ENCODE data around the gene PPP2R2C. TPM values are rescaled to one million over a fixed set of nuclear protein-coding genes. Genes with fewer than 3 reads are reported as not detected.

The PPP2R2C gene
- total and polyA plus RNA-seq, 9 of the 15 experiments (the other 6 are each of a cell fraction or from before 2014, with no cell fraction given) = 0.04 to 0.06 TPM; not detected in 7

DNA sequence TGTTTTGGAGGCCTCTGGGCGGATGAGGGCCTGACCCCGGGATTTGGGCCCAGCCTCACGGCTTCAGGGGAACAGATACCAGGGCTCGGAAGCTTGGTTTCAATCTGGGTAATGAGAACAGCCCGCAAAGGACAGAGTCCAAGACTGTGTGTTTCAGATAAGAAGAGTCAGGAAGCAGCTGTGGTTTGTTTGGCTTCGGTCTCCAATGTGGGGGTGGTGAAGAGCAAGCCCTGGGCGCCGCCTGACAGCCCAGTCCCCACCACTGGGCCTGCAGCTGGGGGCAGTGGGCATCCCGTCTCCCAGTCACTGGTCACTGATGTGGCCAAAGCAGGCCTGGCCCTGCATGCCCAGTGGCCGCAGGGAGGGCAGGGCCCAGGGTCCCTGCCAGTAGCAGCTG lies 193.6 kb downstream of the PPP2R2C start (continued):
- TF ChIP-seq, protein P1, sequence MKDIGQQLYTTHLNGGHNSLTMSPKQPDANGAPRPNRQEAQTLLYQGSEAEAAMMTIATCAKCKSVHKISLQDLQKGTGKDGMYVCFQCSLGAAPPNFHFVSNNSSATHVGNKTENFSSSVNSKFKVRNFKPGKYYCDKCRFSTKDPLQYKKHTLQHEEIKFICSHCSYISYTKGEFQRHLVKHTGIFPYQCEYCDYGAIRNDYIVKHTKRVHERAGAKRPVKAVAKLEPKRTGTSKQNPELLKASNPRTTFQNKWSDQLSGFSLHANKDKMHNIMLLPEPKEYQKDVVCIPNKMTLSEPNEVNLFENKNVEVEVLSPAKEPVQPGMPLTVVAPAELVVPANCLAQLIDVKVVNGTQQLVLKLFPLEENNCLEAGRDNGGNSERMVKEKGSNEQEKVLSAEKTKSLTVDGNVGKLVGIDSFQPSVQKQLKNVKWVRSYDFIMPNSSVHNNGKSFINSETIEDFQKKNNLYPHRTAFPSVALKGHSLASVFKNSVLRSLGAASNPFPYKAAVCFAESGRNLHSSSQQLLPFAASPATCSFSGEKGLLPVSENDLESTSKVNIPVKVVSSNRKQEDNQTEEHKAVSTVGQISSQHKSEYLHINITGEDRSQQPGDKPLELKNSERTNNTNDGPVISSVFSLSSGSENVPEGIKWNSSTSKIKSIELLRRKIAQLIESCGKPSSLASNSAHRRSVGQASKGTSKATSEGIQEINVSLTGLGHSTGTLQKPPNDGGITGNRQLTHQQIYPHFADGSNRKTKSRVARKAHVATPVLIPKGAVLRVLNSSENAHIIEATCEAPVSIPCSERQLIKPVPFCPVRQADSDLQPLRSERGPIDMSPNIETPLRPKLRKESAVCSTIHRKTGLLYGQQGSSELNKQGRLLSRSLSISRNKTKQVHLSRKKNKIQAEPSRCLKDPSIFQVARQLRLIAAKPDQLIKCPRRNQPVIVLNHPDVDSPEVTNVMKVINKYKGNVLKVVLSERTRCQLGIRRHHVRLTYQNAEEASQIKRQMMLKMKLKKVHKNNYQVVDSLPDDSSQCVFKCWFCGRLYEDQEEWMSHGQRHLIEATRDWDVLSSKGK (CRISPR knock-in tag; IDR thresholded peaks at IDR 0.05) = no peak
- TF ChIP-seq EP300 (IDR thresholded peaks at IDR 0.05; ENCODE audit: low read length) = 0 out of 2 replicates have a peak, but pooled peaks have one; percentile 11
- no peak for TF ChIP-seq ILF3 (IDR thresholded peaks at IDR 0.05; ENCODE audit: borderline replicate concordance)
- TF ChIP-seq ETV1 (tag; conservative IDR thresholded peaks at IDR 0.05; ENCODE audit: low read depth) = peak; percentile 64; the same call in 1 of the 2 replicates
- TF ChIP-seq GABPB1 (CRISPR knock-in tag; IDR thresholded peaks at IDR 0.05) = no peak
- TF ChIP-seq MTA2 (IDR thresholded peaks at IDR 0.05; ENCODE audit: low read depth) = 0 out of 2 replicates have a peak, but pooled peaks have one; percentile 9
- TF ChIP-seq SOX6 (IDR thresholded peaks at IDR 0.05) = 0 out of 2 replicates have a peak, but pooled peaks have one; percentile 23
- no peak for TF ChIP-seq ZNF217 (CRISPR knock-in tag; IDR thresholded peaks at IDR 0.05)
- TF ChIP-seq, protein P2, sequence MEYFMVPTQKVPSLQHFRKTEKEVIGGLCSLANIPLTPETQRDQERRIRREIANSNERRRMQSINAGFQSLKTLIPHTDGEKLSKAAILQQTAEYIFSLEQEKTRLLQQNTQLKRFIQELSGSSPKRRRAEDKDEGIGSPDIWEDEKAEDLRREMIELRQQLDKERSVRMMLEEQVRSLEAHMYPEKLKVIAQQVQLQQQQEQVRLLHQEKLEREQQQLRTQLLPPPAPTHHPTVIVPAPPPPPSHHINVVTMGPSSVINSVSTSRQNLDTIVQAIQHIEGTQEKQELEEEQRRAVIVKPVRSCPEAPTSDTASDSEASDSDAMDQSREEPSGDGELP (CRISPR knock-in tag; IDR thresholded peaks at IDR 0.05; ENCODE audit: borderline replicate concordance) = peak; percentile 40; the same call in 1 of the 2 replicates
- TF ChIP-seq PHF21A (IDR thresholded peaks at IDR 0.05; ENCODE audit: borderline replicate concordance, low read depth) = peak; percentile 19; the same call in 1 of the 2 replicates
- TF ChIP-seq, protein P3, sequence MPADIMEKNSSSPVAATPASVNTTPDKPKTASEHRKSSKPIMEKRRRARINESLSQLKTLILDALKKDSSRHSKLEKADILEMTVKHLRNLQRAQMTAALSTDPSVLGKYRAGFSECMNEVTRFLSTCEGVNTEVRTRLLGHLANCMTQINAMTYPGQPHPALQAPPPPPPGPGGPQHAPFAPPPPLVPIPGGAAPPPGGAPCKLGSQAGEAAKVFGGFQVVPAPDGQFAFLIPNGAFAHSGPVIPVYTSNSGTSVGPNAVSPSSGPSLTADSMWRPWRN (IDR thresholded peaks at IDR 0.05; ENCODE audit: low read depth) = 0 out of 2 replicates have a peak, but pooled peaks have one; percentile 27
- peak; percentile 71 for TF ChIP-seq TAL1 (IDR thresholded peaks at IDR 0.05)
- TF ChIP-seq SMAD4 (CRISPR knock-in tag; conservative IDR thresholded peaks at IDR 0.05) = 0 out of 2 replicates have a peak, but pooled peaks have one; percentile 25
- TF ChIP-seq ARID1B (IDR thresholded peaks at IDR 0.05) = peak; percentile 63
